ENCODE data around the gene TIFAB. TPM values are rescaled to one million over a fixed set of nuclear protein-coding genes. Genes with fewer than 3 reads are reported as not detected.

TIFAB gene
- total RNA-seq, 4 donors from 2014 or later: not detected

DNA sequence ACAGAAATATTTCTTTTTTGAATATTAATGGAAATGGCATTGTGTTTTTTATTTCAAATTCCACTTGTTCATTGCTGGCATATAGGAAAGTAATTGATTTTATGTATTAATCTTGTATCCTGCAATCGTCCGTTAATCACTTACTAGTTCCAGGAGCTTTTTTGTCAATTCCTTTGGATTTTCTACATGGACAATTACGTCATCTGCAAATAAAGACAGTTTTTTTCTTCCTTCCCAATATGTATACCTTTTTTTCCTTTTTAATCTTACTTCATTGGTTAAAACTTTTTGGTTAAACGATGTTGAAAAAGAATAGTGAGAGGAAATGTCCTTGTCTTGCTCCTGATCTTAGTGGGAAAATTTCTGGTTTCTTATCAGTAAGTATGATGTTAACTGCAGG lies 1.5 kb upstream of the TIFAB start:
- Histone ChIP-seq H3K4me1 (no peaks in the 10 kb centered on the region), H3K9me3 (no peaks in the 10 kb centered on the region), H3K27me3 (peaks cover 0 to 51% (median 0%) of the 10 kb centered on the region in 4 donors), H3K36me3 (no peaks in the 10 kb centered on the region), H3K4me3 (no peak overlapping the region), H3K27ac (replicated peaks in 1 of 4) (no peak overlapping the region)
- DNase-seq (ENCODE audit: extremely low spot score): no peak
- TF ChIP-seq POLR2AphosphoS5 (IDR thresholded peaks at IDR 0.05): no peak
- no peak for TF ChIP-seq EP300 (IDR thresholded peaks at IDR 0.05)
- TF ChIP-seq, protein P1, sequence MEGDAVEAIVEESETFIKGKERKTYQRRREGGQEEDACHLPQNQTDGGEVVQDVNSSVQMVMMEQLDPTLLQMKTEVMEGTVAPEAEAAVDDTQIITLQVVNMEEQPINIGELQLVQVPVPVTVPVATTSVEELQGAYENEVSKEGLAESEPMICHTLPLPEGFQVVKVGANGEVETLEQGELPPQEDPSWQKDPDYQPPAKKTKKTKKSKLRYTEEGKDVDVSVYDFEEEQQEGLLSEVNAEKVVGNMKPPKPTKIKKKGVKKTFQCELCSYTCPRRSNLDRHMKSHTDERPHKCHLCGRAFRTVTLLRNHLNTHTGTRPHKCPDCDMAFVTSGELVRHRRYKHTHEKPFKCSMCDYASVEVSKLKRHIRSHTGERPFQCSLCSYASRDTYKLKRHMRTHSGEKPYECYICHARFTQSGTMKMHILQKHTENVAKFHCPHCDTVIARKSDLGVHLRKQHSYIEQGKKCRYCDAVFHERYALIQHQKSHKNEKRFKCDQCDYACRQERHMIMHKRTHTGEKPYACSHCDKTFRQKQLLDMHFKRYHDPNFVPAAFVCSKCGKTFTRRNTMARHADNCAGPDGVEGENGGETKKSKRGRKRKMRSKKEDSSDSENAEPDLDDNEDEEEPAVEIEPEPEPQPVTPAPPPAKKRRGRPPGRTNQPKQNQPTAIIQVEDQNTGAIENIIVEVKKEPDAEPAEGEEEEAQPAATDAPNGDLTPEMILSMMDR (IDR thresholded peaks at IDR 0.05): no peak
- no peak for TF ChIP-seq POLR2A (IDR thresholded peaks at IDR 0.05; ENCODE audit: low read depth)
- 87% methylated on average over 4 of the region's 4 CpGs for WGBS
- intact Hi-C loops (cut with DNase I): no loop called here

DNA sequence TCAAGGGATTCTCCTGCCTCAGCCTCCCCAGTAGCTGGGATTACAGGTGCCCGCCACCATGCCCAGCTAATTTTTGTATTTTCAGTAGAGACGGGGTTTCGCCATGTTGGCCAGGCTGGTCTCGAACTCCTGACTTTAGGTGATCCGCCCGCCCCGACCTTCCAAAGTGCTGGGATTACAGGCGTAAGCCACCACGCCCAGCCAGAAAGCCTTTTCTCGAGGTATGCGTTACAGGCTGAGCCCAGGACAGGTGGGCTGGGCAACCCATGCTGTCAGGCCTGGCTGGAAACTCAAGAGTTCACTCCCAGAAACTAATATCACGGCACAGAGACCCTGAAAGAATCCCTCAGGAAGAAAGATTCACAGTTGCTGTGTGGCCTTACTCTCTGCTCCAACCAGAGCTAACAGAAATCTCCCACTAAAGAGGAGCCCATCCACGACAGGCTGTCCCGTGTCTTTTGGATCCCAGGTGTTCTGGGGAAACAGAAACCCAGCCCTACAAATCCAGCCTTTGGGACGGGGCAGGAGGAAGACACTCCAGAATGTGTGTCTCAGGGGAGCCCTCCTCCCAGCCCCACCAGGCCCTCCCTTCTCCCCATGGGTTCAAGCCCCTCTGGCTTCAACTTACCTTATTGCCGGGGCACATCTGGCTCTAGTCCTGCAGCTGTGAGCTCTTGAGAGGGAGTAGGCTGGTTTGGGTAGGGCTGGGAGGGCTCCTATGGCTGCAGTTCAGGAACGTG lies 400 bp downstream of the TIFAB start:
- intact Hi-C loops (cut with DNase I): no loop called here
- Histone ChIP-seq H3K4me3 (no peak overlapping the region), H3K4me1 (no peaks in the 10 kb centered on the region), H3K36me3 (no peaks in the 10 kb centered on the region), H3K9me3 (no peaks in the 10 kb centered on the region), H3K27me3 (peaks cover 0 to 33% (median 0%) of the 10 kb centered on the region in 4 donors), H3K27ac (replicated peaks in 1 of 4) (no peak overlapping the region)
- WGBS: 89% methylated on average over 16 of the region's 17 CpGs
- no peak for DNase-seq (ENCODE audit: extremely low spot score)
- TF ChIP-seq POLR2AphosphoS5 (IDR thresholded peaks at IDR 0.05): no peak
- TF ChIP-seq POLR2A (IDR thresholded peaks at IDR 0.05; ENCODE audit: low read depth): no peak

GRCh38 chr5:135450952-135451351 lies 1.2 kb downstream of the TIFAB start:
- Histone ChIP-seq H3K36me3 (no peaks in the 10 kb centered on the region), H3K4me1 (no peaks in the 10 kb centered on the region), H3K9me3 (no peaks in the 10 kb centered on the region), H3K4me3 (no peak overlapping the region), H3K27ac (replicated peaks in 1 of 4) (no peak overlapping the region), H3K27me3 (peaks cover 0 to 25% (median 0%) of the 10 kb centered on the region in 4 donors)
- 92% methylated on average over 2 of the region's 2 CpGs for WGBS
- intact Hi-C loops (cut with DNase I): no loop called here
- no peak for TF ChIP-seq EP300 (IDR thresholded peaks at IDR 0.05)
- TF ChIP-seq POLR2A (IDR thresholded peaks at IDR 0.05; ENCODE audit: low read depth): no peak
- TF ChIP-seq POLR2AphosphoS5 (IDR thresholded peaks at IDR 0.05): no peak
- TF ChIP-seq, protein P1 (IDR thresholded peaks at IDR 0.05): no peak
- no peak for DNase-seq (ENCODE audit: extremely low spot score)

GRCh38 chr5:135450336-135450735 lies 1.8 kb downstream of the TIFAB start:
- TF ChIP-seq POLR2AphosphoS5 (IDR thresholded peaks at IDR 0.05) (no peak), POLR2A (IDR thresholded peaks at IDR 0.05; ENCODE audit: low read depth) (no peak)
- TF ChIP-seq, protein P1 (IDR thresholded peaks at IDR 0.05): no peak
- H3K4me3 ChIP-seq: no peak overlapping the region
- no peak for DNase-seq (ENCODE audit: extremely low spot score)
- H3K27me3 ChIP-seq: peaks cover 0 to 19% (median 0%) of the 10 kb centered on the region in 4 donors
- H3K36me3 ChIP-seq: no peaks in the 10 kb centered on the region
- H3K27ac ChIP-seq (replicated peaks in 1 of 4): no peak overlapping the region
- H3K4me1 ChIP-seq: no peaks in the 10 kb centered on the region
- intact Hi-C loops (cut with DNase I): no loop called here
- no peaks in the 10 kb centered on the region for H3K9me3 ChIP-seq
- whole genome bisulfite sequencing: 82% methylated on average over 3 of the region's 3 CpGs

DNA sequence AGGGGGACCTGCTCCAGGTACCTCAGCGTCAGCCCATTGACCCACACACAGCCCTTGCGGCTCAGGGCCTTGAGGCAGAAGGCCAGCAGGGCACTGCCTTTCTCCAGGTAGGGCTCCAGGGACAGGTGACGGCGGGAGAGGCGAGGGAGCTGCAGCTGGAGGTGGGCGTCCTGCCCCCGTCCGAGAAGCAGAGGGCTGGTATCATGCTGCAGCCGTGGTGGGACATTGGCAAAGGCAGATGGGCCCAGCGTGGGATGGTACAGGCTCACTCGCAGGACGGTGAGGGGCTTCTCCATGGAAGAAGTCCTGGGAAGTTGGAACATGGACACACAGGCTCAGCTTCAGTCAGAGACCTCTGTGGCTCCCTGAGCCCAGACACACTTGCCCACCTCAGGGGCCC lies 2.5 kb downstream of the TIFAB start:
- Histone ChIP-seq H3K4me1 (no peaks in the 10 kb centered on the region), H3K27ac (replicated peaks in 1 of 4) (no peak overlapping the region), H3K9me3 (no peaks in the 10 kb centered on the region), H3K27me3 (peaks cover 0 to 18% (median 0%) of the 10 kb centered on the region in 4 donors), H3K36me3 (no peaks in the 10 kb centered on the region), H3K4me3 (no peak overlapping the region)
- intact Hi-C loops (cut with DNase I): no loop called here
- no peak for DNase-seq (ENCODE audit: extremely low spot score)
- TF ChIP-seq POLR2AphosphoS5 (IDR thresholded peaks at IDR 0.05) (no peak), POLR2A (IDR thresholded peaks at IDR 0.05; ENCODE audit: low read depth) (no peak), EP300 (IDR thresholded peaks at IDR 0.05) (no peak)
- TF ChIP-seq, protein P1 (IDR thresholded peaks at IDR 0.05): no peak
- WGBS: 93% methylated on average over 11 of the region's 12 CpGs

All from esophagus muscularis mucosa (tissue), 4 donors.